HEK293 (cell line): Measurements from ENCODE around the gene SLCO4A1.

Experiments used
- CTCF ChIP-seq: fragments of 450-650 bp; formaldehyde crosslinking; IDR thresholded peaks from 2 replicates; pipeline ENCODE4 v1.5.1; 2016; ENCODE audit warnings: missing biosample characterization, missing genetic modification characterization
- PRDM6 ChIP-seq: fragments of 450-650 bp; formaldehyde crosslinking; IDR thresholded peaks from 2 replicates; pipeline ENCODE4 v1.5.1; 2017; ENCODE audit warnings: missing biosample characterization, missing genetic modification characterization
- REST ChIP-seq: fragments of 450-650 bp; formaldehyde crosslinking; IDR thresholded peaks from 2 replicates; pipeline ENCODE4 v1.5.1; 2016; ENCODE audit warnings: missing biosample characterization, missing genetic modification characterization
- ZBTB10 ChIP-seq: fragments of 450-650 bp; formaldehyde crosslinking; IDR thresholded peaks from 2 replicates; pipeline ENCODE4 v1.5.1; 2016; ENCODE audit warnings: missing biosample characterization, missing genetic modification characterization
- ZBTB8A ChIP-seq: fragments of 450-650 bp; formaldehyde crosslinking; IDR thresholded peaks from 2 replicates; pipeline ENCODE4 v1.5.1; 2016; ENCODE audit warnings: missing biosample characterization, missing genetic modification characterization
- ZNF391 ChIP-seq: fragments of 450-650 bp; formaldehyde crosslinking; IDR thresholded peaks from 2 replicates; pipeline ENCODE4 v1.5.1; 2016; ENCODE audit warnings: low read depth, missing biosample characterization, missing genetic modification characterization, borderline replicate concordance
- ZNF416 ChIP-seq: fragments of 450-650 bp; formaldehyde crosslinking; IDR thresholded peaks from 2 replicates; pipeline ENCODE4 v1.5.1; 2016; ENCODE audit warnings: missing biosample characterization, missing genetic modification characterization

GRCh38 chr20:62651285-62652021 is 9.2 kb downstream of the SLCO4A1 start:
- TF ChIP-seq REST (tag by site-specific recombination) (no peak), ZNF391 (tag by site-specific recombination) (no peak), ZBTB10 (tag by site-specific recombination) (peak; percentile 79), CTCF (no peak), ZNF416 (no peak), ZBTB8A (tag by site-specific recombination) (0 out of 2 replicates have a peak, but pooled peaks have one; percentile 45), PRDM6 (tag by site-specific recombination) (no peak)
